ENCODE data around the gene NT5C1B.

- TF ChIP-seq CTCF (conservative IDR thresholded peaks at IDR 0.05; ENCODE audit: low read depth in 2 of 2) (no peak), EZH2phosphoT487 (IDR thresholded peaks at IDR 0.05; ENCODE audit: unreplicated experiment) (no peak), EZH2 (IDR thresholded peaks at IDR 0.05; ENCODE audit: low read depth, unreplicated experiment) (no peak), POLR2AphosphoS5 (IDR thresholded peaks at IDR 0.05; ENCODE audit: low read depth) (no peak), JUNB (IDR thresholded peaks at IDR 0.05; ENCODE audit: unreplicated experiment) (no peak), CREB1 (CRISPR knock-in tag; IDR thresholded peaks at IDR 0.05; ENCODE audit: low read depth) (no peak), REST (IDR thresholded peaks at IDR 0.05; ENCODE audit: unreplicated experiment) (no peak), NANOG (IDR thresholded peaks at IDR 0.05; ENCODE audit: borderline replicate concordance) (no peak), ETS1 (IDR thresholded peaks at IDR 0.05) (no peak)
Measured at GRCh38 chr2:18518116-18519111, 71.0 kb downstream of the NT5C1B start.
